Upper lobe of left lung (tissue), 4 donors: Measurements from ENCODE around the gene FGF9.

Source experiments
- POLR2A ChIP-seq, 4 donors: fragments of 450-650 bp; IDR thresholded peaks; one replicate each; pipeline ENCODE4 v1.5.1; 2016 to 2017; ENCODE audit warnings: antibody characterized with exemption in 4 of 4, mild to moderate bottlenecking in 2 of 4
- TF ChIP-seq, protein P1 (sequence below), 6 experiments: fragments of 450-650 bp in 4 of 6; fragments of 200-600 bp in 2 of 6; sonication (generic) in 2 of 6; IDR thresholded peaks; one replicate each; pipeline ENCODE4 v1.5.1; 2016 to 2019; ENCODE audit warnings: antibody characterized with exemption in 6 of 6

DNA sequence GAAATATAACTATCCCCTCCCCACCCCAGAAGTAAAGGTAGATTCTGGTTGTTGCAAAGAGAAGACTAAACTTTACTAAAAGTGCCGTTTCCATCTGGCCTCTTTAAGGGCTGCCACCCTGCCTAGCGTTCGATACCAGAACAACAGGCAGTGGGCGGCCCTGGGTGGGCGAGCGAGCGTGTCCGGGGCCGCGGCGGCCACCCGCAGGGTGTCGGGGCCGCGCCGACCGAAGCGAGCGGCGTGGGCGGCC lies 2.6 kb downstream of the FGF9 start:
- TF ChIP-seq, protein P1, sequence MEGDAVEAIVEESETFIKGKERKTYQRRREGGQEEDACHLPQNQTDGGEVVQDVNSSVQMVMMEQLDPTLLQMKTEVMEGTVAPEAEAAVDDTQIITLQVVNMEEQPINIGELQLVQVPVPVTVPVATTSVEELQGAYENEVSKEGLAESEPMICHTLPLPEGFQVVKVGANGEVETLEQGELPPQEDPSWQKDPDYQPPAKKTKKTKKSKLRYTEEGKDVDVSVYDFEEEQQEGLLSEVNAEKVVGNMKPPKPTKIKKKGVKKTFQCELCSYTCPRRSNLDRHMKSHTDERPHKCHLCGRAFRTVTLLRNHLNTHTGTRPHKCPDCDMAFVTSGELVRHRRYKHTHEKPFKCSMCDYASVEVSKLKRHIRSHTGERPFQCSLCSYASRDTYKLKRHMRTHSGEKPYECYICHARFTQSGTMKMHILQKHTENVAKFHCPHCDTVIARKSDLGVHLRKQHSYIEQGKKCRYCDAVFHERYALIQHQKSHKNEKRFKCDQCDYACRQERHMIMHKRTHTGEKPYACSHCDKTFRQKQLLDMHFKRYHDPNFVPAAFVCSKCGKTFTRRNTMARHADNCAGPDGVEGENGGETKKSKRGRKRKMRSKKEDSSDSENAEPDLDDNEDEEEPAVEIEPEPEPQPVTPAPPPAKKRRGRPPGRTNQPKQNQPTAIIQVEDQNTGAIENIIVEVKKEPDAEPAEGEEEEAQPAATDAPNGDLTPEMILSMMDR (IDR thresholded peaks at IDR 0.05) = peak in 3 of 6 experiments; percentile 28 to 57 (median 41)
- TF ChIP-seq POLR2A (IDR thresholded peaks at IDR 0.05) = no peak
